Neutrophil (primary cell): ENCODE results near the gene MICOS13.
A peak's percentile ranks its signal among the peaks of the same experiment; 100 is the strongest.

ENCODE experiments used
- H3K27ac ChIP-seq: fragments of 200-600 bp; sonication (generic); 2 replicates; pipeline ENCODE4 v1.5.1; 2016; ENCODE audit warnings: mild to moderate bottlenecking, moderate library complexity
- H3K27me3 ChIP-seq: fragments of 200-600 bp; sonication (generic); 2 replicates; pipeline ENCODE4 v1.6.0; 2016; ENCODE audit warnings: mild to moderate bottlenecking
- H3K36me3 ChIP-seq: fragments of 200-600 bp; sonication (generic); 2 replicates; pipeline ENCODE4 v1.5.1; 2017
- H3K4me1 ChIP-seq, 2 experiments: fragments of 200-600 bp in 1 of 2; sonication (generic) in 1 of 2; 1 replicate in 1 of 2; 2 replicates in 1 of 2; pipeline versions ENCODE4 v1.5.1 to v1.6.1; 2013 to 2016; ENCODE audit warnings: low read depth in 1 of 2, low read length in 1 of 2, mild to moderate bottlenecking in 1 of 2, moderate library complexity in 1 of 2; ENCODE audit not compliant: control insufficient read depth in 1 of 2, insufficient read depth in 1 of 2
- H3K4me3 ChIP-seq, 2 experiments: fragments of 200-600 bp in 1 of 2; sonication (generic) in 1 of 2; 1 replicate in 1 of 2; 2 replicates in 1 of 2; pipeline ENCODE4 v1.5.1; 2013 to 2016; ENCODE audit warnings: low read depth in 1 of 2, low read length in 1 of 2, mild to moderate bottlenecking in 1 of 2, moderate library complexity in 1 of 2
- H3K9me3 ChIP-seq: fragments of 200-600 bp; sonication (generic); 2 replicates; pipeline ENCODE4 v1.5.1; 2016
- CTCF ChIP-seq: fragments of 200-600 bp; sonication (generic); IDR thresholded peaks from 2 replicates; pipeline ENCODE4 v1.5.1; 2016; ENCODE audit warnings: antibody characterized with exemption

Gene MICOS13

DNA sequence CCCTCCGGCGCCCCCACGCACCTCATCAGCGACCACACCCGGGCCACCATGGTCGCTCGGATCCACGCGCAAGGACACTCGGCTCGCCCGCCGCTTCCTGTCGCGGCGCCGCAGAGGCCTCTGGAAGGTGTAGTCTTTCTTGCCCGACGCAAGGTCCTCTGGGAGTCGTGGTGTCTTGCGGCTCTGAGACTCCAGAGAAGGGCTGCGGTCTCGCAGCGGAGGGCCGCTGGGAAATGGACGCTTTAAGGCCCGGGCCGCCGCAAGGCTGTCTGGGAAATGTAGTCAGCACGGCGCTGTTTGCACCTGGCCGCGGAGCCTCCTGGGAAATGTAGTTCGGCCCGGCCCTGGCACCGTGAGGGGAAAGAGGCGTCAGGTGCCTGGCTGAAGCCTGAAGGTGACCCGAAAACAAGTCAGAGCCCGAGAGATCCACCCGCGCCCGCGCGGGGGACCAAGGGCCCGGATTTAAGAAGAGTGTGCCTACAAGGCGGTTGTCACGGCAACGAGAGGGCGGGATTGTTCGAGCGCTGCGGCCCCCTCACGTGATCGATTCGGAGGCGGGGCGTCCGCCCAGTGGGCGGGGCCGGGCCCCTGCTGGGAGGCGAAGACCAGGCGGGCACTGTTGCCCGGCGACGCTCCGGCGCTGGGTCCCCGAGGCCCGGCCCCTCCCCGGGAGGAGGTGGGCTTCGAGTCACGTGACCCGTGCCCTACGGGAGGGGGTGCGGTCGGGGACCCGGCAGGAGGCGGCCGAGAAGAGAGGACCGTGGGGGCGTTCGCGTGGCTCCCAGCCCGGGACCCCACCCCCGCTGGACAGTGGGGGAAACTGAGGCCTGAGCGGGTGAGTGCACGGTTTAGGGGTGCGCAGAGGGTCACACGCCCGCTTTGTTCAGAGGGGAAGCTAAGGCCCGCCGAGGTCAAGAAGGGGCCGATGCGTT lies at the start of gene MICOS13, which contains the start of gene HSD11B1L:
MICOS13 (minus strand) TSS at position 80 of the 932 bp plus-strand sequence; CDS start at position 50, 30 bp downstream.
HSD11B1L (plus strand) TSS at position 591 of the 932 bp plus-strand sequence. CDS start 3,806 bp downstream, outside the sequence.
- H3K9me3 ChIP-seq, result no peaks in the 10 kb centered on the region
- H3K27ac ChIP-seq, result peak within 1 kb of the TSS; percentile 82
- peaks cover 18% of the 10 kb centered on the region in 2 experiments for H3K4me1 ChIP-seq
- TF ChIP-seq CTCF, result peak; percentile 22
- peak within 1 kb of the TSS; percentile 73 to 90 for H3K4me3 ChIP-seq
- no peaks in the 10 kb centered on the region for H3K36me3 ChIP-seq
- H3K27me3 ChIP-seq, result peaks cover 6% of the 10 kb centered on the region

DNA sequence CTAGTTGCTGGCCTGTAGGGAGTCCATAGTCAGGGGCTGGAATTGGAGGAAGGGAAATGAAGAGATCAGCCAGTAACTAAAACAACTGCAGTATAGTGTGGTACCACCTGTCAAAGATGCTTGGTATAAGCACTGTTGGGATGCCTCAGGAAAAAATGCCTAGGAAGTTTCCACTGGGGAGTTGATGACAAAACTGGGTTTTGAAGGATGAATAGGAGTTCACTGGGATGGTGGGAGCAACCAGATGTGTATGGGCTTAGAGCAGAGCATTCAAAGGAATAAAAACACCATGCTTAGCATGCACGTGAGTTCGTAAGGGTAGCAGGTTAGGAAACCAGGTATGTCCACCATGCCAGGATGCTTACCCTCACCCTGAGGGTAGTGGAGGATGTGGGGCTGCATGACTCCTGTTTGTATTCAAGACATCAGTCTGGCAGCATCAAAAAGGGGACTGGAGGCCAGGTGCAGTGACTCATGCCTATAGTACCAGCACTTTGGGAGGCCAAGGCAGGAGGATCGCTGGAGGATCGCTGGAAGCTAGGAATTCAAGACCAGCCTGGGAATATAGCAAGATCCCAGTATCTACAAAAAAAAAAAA lies 47.2 kb upstream of the MICOS13 start:
- no peak overlapping the region for H3K27ac ChIP-seq
- no peaks in the 10 kb centered on the region for H3K9me3 ChIP-seq
- TF ChIP-seq CTCF, result no peak
- H3K36me3 ChIP-seq, result no peaks in the 10 kb centered on the region
- no peaks in the 10 kb centered on the region for H3K4me1 ChIP-seq
- no peak overlapping the region for H3K4me3 ChIP-seq
- H3K27me3 ChIP-seq, result peaks cover 13% of the 10 kb centered on the region

GRCh38 chr19:5719961-5720790 lies 39.9 kb upstream of the MICOS13 start, which contains the start of the genes CATSPERD and LONP1:
CATSPERD (plus strand) TSS chr19:5720637; CDS start chr19:5720738, 101 bp downstream.
LONP1 (minus strand) TSS chr19:5720146; CDS start chr19:5720132, 14 bp downstream.
- Histone ChIP-seq H3K27me3 (peaks cover 9% of the 10 kb centered on the region), H3K4me3 (peak within 1 kb of the TSS; percentile 96 to 98), H3K9me3 (no peaks in the 10 kb centered on the region), H3K4me1 (peaks cover 27 to 29% of the 10 kb centered on the region in 2 experiments), H3K36me3 (no peaks in the 10 kb centered on the region), H3K27ac (peak within 1 kb of the TSS; percentile 91)
- TF ChIP-seq CTCF, result peak; percentile 93

DNA sequence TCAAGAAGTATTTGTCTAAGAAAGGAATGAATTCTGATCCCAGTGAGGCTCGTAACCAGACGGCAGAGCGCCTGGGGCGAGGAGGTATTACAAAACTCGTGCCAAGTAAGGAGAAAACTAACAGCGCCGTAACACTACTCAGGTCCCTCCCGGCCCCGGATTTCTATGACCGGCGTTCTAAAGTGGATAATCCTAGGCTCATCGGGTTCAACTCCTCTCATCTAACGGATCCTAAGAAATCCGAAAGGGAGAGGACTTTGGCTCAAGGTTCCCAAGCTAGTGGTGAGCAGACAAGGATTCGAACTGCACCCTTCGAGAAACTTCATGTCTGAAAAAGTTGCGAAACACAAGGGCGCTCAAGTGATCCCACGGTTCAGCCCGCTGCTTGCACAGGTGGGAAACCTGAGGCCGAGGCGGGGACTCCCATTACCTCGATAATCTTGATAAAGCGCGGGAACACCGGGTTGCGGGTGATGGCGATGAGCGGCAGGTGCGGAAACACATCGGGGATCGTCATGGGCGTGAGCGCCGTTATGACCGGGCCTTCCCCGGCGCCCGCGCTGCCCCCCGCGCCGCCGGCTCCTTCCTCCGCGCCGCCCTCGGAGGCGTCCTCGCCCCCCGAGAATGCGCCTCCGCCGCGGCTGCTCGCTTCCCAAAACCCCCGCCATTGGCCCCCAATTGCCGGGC lies 39.1 kb upstream of the MICOS13 start:
- peak overlapping the region; percentile 96 to 98 for H3K4me3 ChIP-seq
- peaks cover 27 to 29% of the 10 kb centered on the region in 2 experiments for H3K4me1 ChIP-seq
- H3K9me3 ChIP-seq, result no peaks in the 10 kb centered on the region
- H3K27me3 ChIP-seq, result peaks cover 1% of the 10 kb centered on the region
- peak overlapping the region; percentile 91 for H3K27ac ChIP-seq
- no peaks in the 10 kb centered on the region for H3K36me3 ChIP-seq
- no peak for TF ChIP-seq CTCF
